PC-3 (cell line): ENCODE results near the gene TANC1. TPM values are rescaled to one million over a fixed set of nuclear protein-coding genes. Genes with fewer than 3 reads are reported as not detected.

Source experiments
- ATAC-seq: fragments of 200-7000 bp; cut with Tn5 transposase; 2 replicates; pipeline ENCODE4 v1.9.1; 2020; ENCODE audit warnings: mild to moderate bottlenecking, moderate library complexity
- BruUV-seq: library from RNA; stranded (reverse); fragments of 400-500 nt; replicated peaks from 2 replicates; lab custom pipeline; 2021; lab: Mats Ljungman, UMichigan
- CTCF ChIA-PET: fragments of 300-600 bp; sonication (Branson Sonifier 250); formaldehyde crosslinking; loops from one replicate; lab custom pipeline; 2022; ENCODE audit warnings: antibody characterized with exemption; lab: Charles Lee
- POLR2A ChIA-PET: fragments of 300-600 bp; sonication (Branson Sonifier 250); formaldehyde crosslinking; loops from one replicate; lab custom pipeline; 2022; ENCODE audit warnings: antibody characterized with exemption; ENCODE audit not compliant: unreplicated experiment; lab: Charles Lee
- DNase-seq: peaks from one replicate; pipeline ENCODE4 v3.0.0-alpha.2; 2015
- H2AFZ ChIP-seq: fragments of 300-600 bp; sonication (generic); 2 replicates; pipeline ENCODE4 v1.6.0; 2016; ENCODE audit warnings: antibody characterized with exemption, low read length
- H3F3A ChIP-seq: fragments of 300-600 bp; sonication (generic); one replicate; pipeline ENCODE4 v1.6.0; 2017; ENCODE audit warnings: antibody characterized with exemption, low read length, control low read depth, mild to moderate bottlenecking; ENCODE audit not compliant: unreplicated experiment
- H3K27ac ChIP-seq: fragments of 300-600 bp; sonication (generic); 2 replicates; pipeline ENCODE4 v1.5.1; 2016; ENCODE audit warnings: mild to moderate bottlenecking, low read length
- H3K27me3 ChIP-seq: fragments of 300-600 bp; sonication (generic); 2 replicates; pipeline ENCODE4 v1.6.1; 2016; ENCODE audit warnings: low read length, mixed read lengths
- H3K36me3 ChIP-seq: fragments of 300-600 bp; sonication (generic); 2 replicates; pipeline ENCODE4 v1.6.1; 2016; ENCODE audit warnings: low read depth, mixed run types, low read length, mixed read lengths
- H3K4me1 ChIP-seq: fragments of 300-600 bp; sonication (generic); 2 replicates; pipeline ENCODE4 v1.5.1; 2016; ENCODE audit warnings: low read length; ENCODE audit not compliant: insufficient read depth
- H3K4me2 ChIP-seq: fragments of 300-600 bp; sonication (generic); 2 replicates; pipeline ENCODE4 v1.6.0; 2016; ENCODE audit warnings: low read length
- H3K4me3 ChIP-seq: fragments of 300-600 bp; sonication (generic); 2 replicates; pipeline ENCODE4 v1.5.1; 2016; ENCODE audit warnings: mild to moderate bottlenecking, low read length, mixed read lengths
- H3K79me2 ChIP-seq: fragments of 300-600 bp; sonication (generic); 2 replicates; pipeline ENCODE4 v1.6.1; 2017; ENCODE audit warnings: low read length, mixed read lengths
- H3K9ac ChIP-seq: fragments of 300-600 bp; sonication (generic); 2 replicates; pipeline ENCODE4 v1.6.0; 2016; ENCODE audit warnings: mild to moderate bottlenecking, low read length
- H3K9me2 ChIP-seq: fragments of 300-600 bp; sonication (generic); replicated peaks from 2 replicates; pipeline ENCODE4 v1.6.1; 2016; ENCODE audit warnings: mixed run types, low read length, mixed read lengths
- H3K9me3 ChIP-seq: fragments of 300-600 bp; sonication (generic); 2 replicates; pipeline ENCODE4 v1.6.1; 2016; ENCODE audit warnings: low read length, mixed read lengths
- H4K20me1 ChIP-seq: fragments of 300-600 bp; sonication (generic); 2 replicates; pipeline ENCODE4 v1.6.1; 2016; ENCODE audit warnings: low read length, mixed read lengths
- EZH2 ChIP-seq: fragments of 300-600 bp; sonication (generic); IDR thresholded peaks from one replicate; pipeline ENCODE4 v1.6.1; 2017; ENCODE audit warnings: antibody characterized with exemption, mild to moderate bottlenecking, low read length; ENCODE audit not compliant: unreplicated experiment
- EZH2phosphoT487 ChIP-seq: fragments of 300-600 bp; sonication (generic); IDR thresholded peaks from 2 replicates; pipeline ENCODE4 v1.6.1; 2018; ENCODE audit warnings: mild to moderate bottlenecking, antibody characterized with exemption, low read length, borderline replicate concordance
- intact Hi-C: fragments of 100-400 bp; cut with micrococcal nuclease; formaldehyde crosslinking; loops from 2 replicates; pipeline ENCODE4 v1.9.0; 2023
- total RNA-seq: library from RNA; depleted of rRNA; stranded (reverse); fragments of >200 nt; gene quantifications from 2 replicates; pipeline ENCODE4 v1.2.3, GENCODE V29; 2014
- TF ChIP-seq, protein P1 (sequence below): fragments of 300-600 bp; sonication (generic); conservative IDR thresholded peaks from 2 replicates; pipeline ENCODE4 v1.5.1; 2017; ENCODE audit warnings: antibody characterized with exemption, low read depth, mild to moderate bottlenecking, low read length

The TANC1 gene
- total RNA-seq, 1 experiment from 2014 or later, result 17.6 TPM

DNA sequence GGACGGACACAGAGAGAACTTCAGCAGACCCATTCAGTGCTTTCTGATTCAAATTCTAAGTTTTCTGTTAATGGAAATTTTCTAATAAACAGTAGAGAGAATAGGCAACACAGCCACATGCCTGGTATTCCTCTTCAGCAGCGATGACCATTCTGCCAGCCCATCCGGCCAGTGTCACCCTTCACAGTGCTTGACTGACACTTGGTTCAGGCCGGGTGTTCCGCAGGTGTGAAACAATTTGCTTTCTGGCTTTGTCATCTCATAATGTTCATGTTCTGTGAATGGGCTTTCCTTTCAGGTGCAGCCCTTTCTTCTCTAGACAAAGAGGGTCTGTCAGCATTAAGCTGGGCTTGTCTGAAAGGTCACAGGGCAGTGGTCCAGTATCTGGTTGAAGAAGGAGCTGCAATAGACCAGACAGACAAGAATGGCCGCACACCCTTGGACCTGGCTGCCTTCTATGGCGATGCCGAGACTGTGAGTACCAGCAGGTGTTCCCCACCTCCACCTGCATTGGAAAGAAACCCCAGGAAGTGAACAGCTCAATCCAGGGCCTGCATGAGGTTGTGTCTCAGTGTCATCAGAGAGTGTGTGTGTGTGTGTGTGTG, 251.1 kb downstream of the TANC1 start:
- intact Hi-C loops, result no loop called here
- ATAC-seq, result no peak
- Histone ChIP-seq H3K27me3 (no peaks in the 10 kb centered on the region), H3F3A (no peaks in the 10 kb centered on the region), H3K4me3 (no peak overlapping the region), H3K9me3 (no peaks in the 10 kb centered on the region), H4K20me1 (no peaks in the 10 kb centered on the region), H3K9ac (no peak overlapping the region), H2AFZ (no peak overlapping the region), H3K4me1 (no peaks in the 10 kb centered on the region), H3K27ac (no peak overlapping the region), H3K36me3 (peaks cover 12% of the 10 kb centered on the region), H3K4me2 (no peak overlapping the region), H3K79me2 (no peaks in the 10 kb centered on the region), H3K9me2 (no peaks in the 10 kb centered on the region)
- no TSS peak for BruUV-seq
- TF ChIP-seq EZH2, result no peak
- TF ChIP-seq, protein P1, sequence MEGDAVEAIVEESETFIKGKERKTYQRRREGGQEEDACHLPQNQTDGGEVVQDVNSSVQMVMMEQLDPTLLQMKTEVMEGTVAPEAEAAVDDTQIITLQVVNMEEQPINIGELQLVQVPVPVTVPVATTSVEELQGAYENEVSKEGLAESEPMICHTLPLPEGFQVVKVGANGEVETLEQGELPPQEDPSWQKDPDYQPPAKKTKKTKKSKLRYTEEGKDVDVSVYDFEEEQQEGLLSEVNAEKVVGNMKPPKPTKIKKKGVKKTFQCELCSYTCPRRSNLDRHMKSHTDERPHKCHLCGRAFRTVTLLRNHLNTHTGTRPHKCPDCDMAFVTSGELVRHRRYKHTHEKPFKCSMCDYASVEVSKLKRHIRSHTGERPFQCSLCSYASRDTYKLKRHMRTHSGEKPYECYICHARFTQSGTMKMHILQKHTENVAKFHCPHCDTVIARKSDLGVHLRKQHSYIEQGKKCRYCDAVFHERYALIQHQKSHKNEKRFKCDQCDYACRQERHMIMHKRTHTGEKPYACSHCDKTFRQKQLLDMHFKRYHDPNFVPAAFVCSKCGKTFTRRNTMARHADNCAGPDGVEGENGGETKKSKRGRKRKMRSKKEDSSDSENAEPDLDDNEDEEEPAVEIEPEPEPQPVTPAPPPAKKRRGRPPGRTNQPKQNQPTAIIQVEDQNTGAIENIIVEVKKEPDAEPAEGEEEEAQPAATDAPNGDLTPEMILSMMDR, result no peak
- no peak for TF ChIP-seq EZH2phosphoT487
- ChIA-PET POLR2A (no interaction called here), CTCF (no interaction called here)
- no peak for DNase-seq

DNA sequence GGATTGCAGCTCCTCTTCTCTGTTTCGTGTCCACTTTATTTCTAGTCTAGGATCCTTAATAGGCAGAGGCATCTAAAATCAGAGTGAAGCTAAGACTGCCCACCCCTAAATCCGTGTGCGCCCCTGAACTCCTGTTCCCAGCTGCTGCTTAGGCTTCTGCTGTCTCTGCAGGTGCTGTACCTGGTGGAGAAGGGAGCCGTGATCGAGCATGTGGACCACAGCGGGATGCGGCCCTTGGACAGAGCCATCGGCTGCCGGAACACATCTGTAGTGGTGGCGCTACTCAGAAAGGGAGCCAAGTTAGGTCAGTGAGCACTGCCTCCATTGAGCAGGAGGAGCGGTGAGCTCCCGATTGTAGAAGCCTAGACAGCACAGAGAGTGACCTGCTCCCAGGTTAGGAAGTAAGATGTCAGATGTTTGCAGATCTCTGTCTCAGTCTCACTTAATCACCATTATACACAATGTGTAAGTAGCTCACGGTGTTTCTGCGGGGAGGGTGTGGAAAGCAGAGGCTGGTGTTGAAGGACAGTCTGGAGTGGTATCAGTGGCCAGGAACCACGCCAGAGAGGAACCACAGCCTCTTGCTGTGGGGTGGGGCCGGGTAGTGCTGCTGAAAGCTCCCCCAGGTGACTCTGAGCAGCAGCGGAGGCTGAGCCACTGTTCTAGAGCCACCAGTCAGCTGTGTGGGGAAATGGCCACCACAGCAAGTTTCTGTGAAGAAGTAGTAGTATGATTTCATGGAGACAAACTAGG, 255.8 kb downstream of the TANC1 start:
- no peak overlapping the region for H3K4me3 ChIP-seq
- H4K20me1 ChIP-seq, result no peaks in the 10 kb centered on the region
- intact Hi-C loops, result no loop called here
- H3K79me2 ChIP-seq, result no peaks in the 10 kb centered on the region
- no peak overlapping the region for H3K4me2 ChIP-seq
- peaks cover 13% of the 10 kb centered on the region; the same call in 1 of the 2 replicates for H3K36me3 ChIP-seq
- H3F3A ChIP-seq, result no peaks in the 10 kb centered on the region
- no peak overlapping the region for H3K27ac ChIP-seq
- no peak overlapping the region for H2AFZ ChIP-seq
- no peak for DNase-seq
- H3K9me3 ChIP-seq, result no peaks in the 10 kb centered on the region
- no peaks in the 10 kb centered on the region for H3K9me2 ChIP-seq
- no peak for ATAC-seq
- no TSS peak for BruUV-seq
- H3K4me1 ChIP-seq, result peaks cover 5% of the 10 kb centered on the region; the same call in 1 of the 2 replicates
- POLR2A ChIA-PET, result no interaction called here
- TF ChIP-seq, protein P1, result no peak
- TF ChIP-seq EZH2phosphoT487, result no peak
- TF ChIP-seq EZH2, result no peak
- H3K27me3 ChIP-seq, result no peaks in the 10 kb centered on the region
- CTCF ChIA-PET, result no interaction called here
- H3K9ac ChIP-seq, result no peak overlapping the region
